ENCODE measurements around the gene DPF3. TPM values are rescaled to one million over a fixed set of nuclear protein-coding genes. Genes with fewer than 3 reads are reported as not detected.

Gene DPF3
- total and polyA plus RNA-seq, 7 donors, result 2.3 to 25.3 (median 19.4) TPM

GRCh38 chr14:72630374-72630773 is 263.5 kb downstream of the DPF3 start:
- Histone ChIP-seq H3K27ac (no peak overlapping the region), H3K36me3 (ENCODE audit: insufficient read depth in 1 of 2, low read depth in 1 of 2) (no peaks in the 10 kb centered on the region), H3K4me1 (peaks cover 21% of the 10 kb centered on the region), H3K27me3 (ENCODE audit: insufficient read depth in 3 of 3, low read length in 2 of 3) (peaks cover 0 to 2% (median 0%) of the 10 kb centered on the region in 3 donors), H3K4me3 (no peak overlapping the region), H3K9me3 (peaks cover 10% of the 10 kb centered on the region)
- 85 to 92% (median 92%) methylated on average over 4 of the region's 4 CpGs for WGBS, 3 donors
- TF ChIP-seq CTCF (IDR thresholded peaks at IDR 0.05), result no peak
- ATAC-seq, result no peak
- no peak for DNase-seq
- intact Hi-C loops (cut with DNase I), result no loop called here

DNA sequence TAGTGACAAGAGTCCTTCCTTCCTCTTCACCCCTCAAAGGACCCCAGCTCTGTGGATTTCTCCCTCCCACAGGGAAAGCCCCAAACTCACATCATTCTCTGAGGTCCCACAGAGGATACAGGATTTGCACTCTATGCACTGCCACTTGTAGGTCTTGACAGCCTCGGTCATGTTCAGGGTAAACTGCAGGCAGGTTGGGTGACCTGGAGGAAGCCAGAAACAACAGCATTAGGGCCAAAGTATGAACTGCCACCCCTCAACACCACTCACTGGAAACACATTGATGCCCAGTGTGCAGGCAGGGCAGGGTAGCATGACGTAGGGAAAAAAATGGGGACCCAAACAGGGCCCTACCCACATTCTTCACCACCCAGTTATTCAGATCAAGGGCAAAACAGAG is 264.4 kb downstream of the DPF3 start:
- intact Hi-C loops (cut with DNase I), result no loop called here
- no peak overlapping the region for H3K27ac ChIP-seq
- WGBS, 3 donors, result 93 to 95% (median 94%) methylated on average over 2 of the region's 2 CpGs
- ATAC-seq (no peak), DNase-seq (no peak)
- H3K4me1 ChIP-seq, result peaks cover 12% of the 10 kb centered on the region
- H3K9me3 ChIP-seq, result peaks cover 10% of the 10 kb centered on the region
- no peak overlapping the region for H3K4me3 ChIP-seq
- no peak for TF ChIP-seq CTCF (IDR thresholded peaks at IDR 0.05)
- H3K36me3 ChIP-seq (ENCODE audit: insufficient read depth in 1 of 2, low read depth in 1 of 2), result no peaks in the 10 kb centered on the region
- H3K27me3 ChIP-seq (ENCODE audit: insufficient read depth in 3 of 3, low read length in 2 of 3), result peaks cover 0 to 2% (median 0%) of the 10 kb centered on the region in 3 donors

- DNase-seq (no peak), ATAC-seq (no peak)
- 95 to 99% (median 98%) methylated on average over 2 of the region's 2 CpGs for WGBS, 3 donors
- intact Hi-C loops (cut with DNase I), result no loop called here
- H3K4me1 ChIP-seq, result no peaks in the 10 kb centered on the region
- H3K27me3 ChIP-seq (ENCODE audit: insufficient read depth in 3 of 3, low read length in 2 of 3), result no peaks in the 10 kb centered on the region
- no peak overlapping the region for H3K4me3 ChIP-seq
- no peak for TF ChIP-seq CTCF (IDR thresholded peaks at IDR 0.05)
- H3K9me3 ChIP-seq, result peaks cover 10% of the 10 kb centered on the region
- H3K27ac ChIP-seq, result no peak overlapping the region
- no peaks in the 10 kb centered on the region for H3K36me3 ChIP-seq (ENCODE audit: insufficient read depth in 1 of 2, low read depth in 1 of 2)
Observed at GRCh38 chr14:72625689-72626088, 268.2 kb downstream of the DPF3 start.

GRCh38 chr14:72621387-72622065 is 272.4 kb downstream of the DPF3 start:
- H3K27me3 ChIP-seq (ENCODE audit: insufficient read depth in 3 of 3, low read length in 2 of 3), result no peaks in the 10 kb centered on the region
- intact Hi-C loops (cut with DNase I), result no loop called here
- H3K9me3 ChIP-seq, result peaks cover 3% of the 10 kb centered on the region
- peaks cover 25% of the 10 kb centered on the region for H3K4me1 ChIP-seq
- H3K4me3 ChIP-seq, result no peak overlapping the region
- 74 to 82% (median 81%) methylated on average over 6 of the region's 6 CpGs for WGBS, 3 donors
- H3K36me3 ChIP-seq (ENCODE audit: insufficient read depth in 1 of 2, low read depth in 1 of 2), result no peaks in the 10 kb centered on the region
- no peak for TF ChIP-seq CTCF (IDR thresholded peaks at IDR 0.05)
- ATAC-seq, result no peak
- DNase-seq, result no peak
- H3K27ac ChIP-seq, result no peak overlapping the region

- Histone ChIP-seq H3K36me3 (ENCODE audit: insufficient read depth in 1 of 2, low read depth in 1 of 2) (no peaks in the 10 kb centered on the region), H3K4me3 (no peak overlapping the region), H3K9me3 (no peaks in the 10 kb centered on the region), H3K27ac (no peak overlapping the region), H3K27me3 (ENCODE audit: insufficient read depth in 3 of 3, low read length in 2 of 3) (no peaks in the 10 kb centered on the region), H3K4me1 (peaks cover 36% of the 10 kb centered on the region)
- no peak for TF ChIP-seq CTCF (IDR thresholded peaks at IDR 0.05)
- no peak for DNase-seq
- intact Hi-C loops (cut with DNase I), result loop anchor here in 1 of 2 donors (5.0 kb wide), 1 partner anchor 272 kb away; the partner anchor contains the start of gene DPF3
- 94 to 96% (median 95%) methylated on average over 10 of the region's 10 CpGs for WGBS, 3 donors
- no peak for ATAC-seq
Observed at GRCh38 chr14:72619881-72620280, 274.0 kb downstream of the DPF3 start.
